Adrenal gland (tissue), 5 donors: ENCODE measurements around the gene TAF12.
"Not testable (repeated sequence)": the region's sequence is repeated elsewhere in the genome, so short reads cannot be mapped to it uniquely, and the experiment has no call there.

Experiments used
- POLR2A ChIP-seq, 2 donors: fragments of 450-650 bp; IDR thresholded peaks; one replicate each; pipeline ENCODE4 v1.6.1; 2017; ENCODE audit warnings: antibody characterized with exemption in 2 of 2, mild to moderate bottlenecking in 2 of 2, moderate library complexity in 1 of 2
- TF ChIP-seq, protein P1 (sequence below), 6 experiments: fragments of 450-650 bp in 4 of 6; fragments of 200-600 bp in 2 of 6; sonication (generic) in 1 of 6; IDR thresholded peaks; 1 replicate in 5 of 6; 2 replicates in 1 of 6; pipeline versions ENCODE4 v1.5.1 to v1.8.0; 2016 to 2021; ENCODE audit warnings: antibody characterized with exemption in 6 of 6, mild to moderate bottlenecking in 2 of 6, moderate library complexity in 1 of 6
- donor health status: DM: no; HTN: no; CAD: no.

DNA sequence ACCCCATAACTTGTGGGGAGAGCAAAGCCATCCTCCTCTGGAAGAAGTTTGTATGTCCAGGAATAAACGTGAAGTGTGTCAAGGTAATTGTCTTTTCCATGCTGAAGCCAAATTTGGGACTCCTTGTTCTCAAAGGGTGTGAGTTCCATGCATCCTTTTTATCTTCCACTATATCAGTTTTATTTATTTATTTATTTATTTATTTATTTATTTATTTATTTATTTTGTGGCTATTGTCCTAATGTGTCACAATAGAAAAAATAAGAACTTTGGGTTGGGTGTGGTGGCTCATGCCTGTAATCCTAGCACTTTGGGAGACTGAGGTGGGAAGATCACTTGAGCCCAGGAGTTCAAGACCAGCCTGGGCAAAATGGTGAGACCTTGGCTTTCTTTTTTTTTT lies 48.8 kb upstream of the TAF12 start:
- TF ChIP-seq, protein P1, sequence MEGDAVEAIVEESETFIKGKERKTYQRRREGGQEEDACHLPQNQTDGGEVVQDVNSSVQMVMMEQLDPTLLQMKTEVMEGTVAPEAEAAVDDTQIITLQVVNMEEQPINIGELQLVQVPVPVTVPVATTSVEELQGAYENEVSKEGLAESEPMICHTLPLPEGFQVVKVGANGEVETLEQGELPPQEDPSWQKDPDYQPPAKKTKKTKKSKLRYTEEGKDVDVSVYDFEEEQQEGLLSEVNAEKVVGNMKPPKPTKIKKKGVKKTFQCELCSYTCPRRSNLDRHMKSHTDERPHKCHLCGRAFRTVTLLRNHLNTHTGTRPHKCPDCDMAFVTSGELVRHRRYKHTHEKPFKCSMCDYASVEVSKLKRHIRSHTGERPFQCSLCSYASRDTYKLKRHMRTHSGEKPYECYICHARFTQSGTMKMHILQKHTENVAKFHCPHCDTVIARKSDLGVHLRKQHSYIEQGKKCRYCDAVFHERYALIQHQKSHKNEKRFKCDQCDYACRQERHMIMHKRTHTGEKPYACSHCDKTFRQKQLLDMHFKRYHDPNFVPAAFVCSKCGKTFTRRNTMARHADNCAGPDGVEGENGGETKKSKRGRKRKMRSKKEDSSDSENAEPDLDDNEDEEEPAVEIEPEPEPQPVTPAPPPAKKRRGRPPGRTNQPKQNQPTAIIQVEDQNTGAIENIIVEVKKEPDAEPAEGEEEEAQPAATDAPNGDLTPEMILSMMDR (IDR thresholded peaks at IDR 0.05) = not testable (repeated sequence)
- not testable (repeated sequence) for TF ChIP-seq POLR2A (IDR thresholded peaks at IDR 0.05)
